ENCODE measurements around the gene EFCAB12. TPM values are rescaled to one million over a fixed set of nuclear protein-coding genes. Genes with fewer than 3 reads are reported as not detected.

Gene EFCAB12
- total RNA-seq, 1 experiment from 2014 or later, result 0.71 TPM

- BruUV-seq (replicated peaks), result no TSS peak
- Histone ChIP-seq H3K4me3 (ENCODE audit: low read depth, low read length, poor library complexity, severe bottlenecking) (no peak overlapping the region), H3K4me1 (ENCODE audit: insufficient read depth, low read length, poor library complexity, severe bottlenecking) (no peaks in the 10 kb centered on the region), H3K27me3 (replicated peaks; ENCODE audit: insufficient read depth, low read depth, low read length, poor library complexity) (no peaks in the 10 kb centered on the region), H3K36me3 (ENCODE audit: insufficient read depth, low read length, poor library complexity, severe bottlenecking) (peaks cover 5% of the 10 kb centered on the region), H3K27ac (ENCODE audit: low read depth, low read length, poor library complexity, severe bottlenecking) (no peak overlapping the region), H3K9me3 (ENCODE audit: low read depth, low read length, poor library complexity, severe bottlenecking) (peaks cover 4% of the 10 kb centered on the region)
- DNase-seq (ENCODE audit: low spot score), result no peak
- CTCF ChIA-PET, result no interaction called here
- POLR2A ChIA-PET (ENCODE audit: low non-redundant PET), result no interaction called here
- TF ChIP-seq, protein P1, sequence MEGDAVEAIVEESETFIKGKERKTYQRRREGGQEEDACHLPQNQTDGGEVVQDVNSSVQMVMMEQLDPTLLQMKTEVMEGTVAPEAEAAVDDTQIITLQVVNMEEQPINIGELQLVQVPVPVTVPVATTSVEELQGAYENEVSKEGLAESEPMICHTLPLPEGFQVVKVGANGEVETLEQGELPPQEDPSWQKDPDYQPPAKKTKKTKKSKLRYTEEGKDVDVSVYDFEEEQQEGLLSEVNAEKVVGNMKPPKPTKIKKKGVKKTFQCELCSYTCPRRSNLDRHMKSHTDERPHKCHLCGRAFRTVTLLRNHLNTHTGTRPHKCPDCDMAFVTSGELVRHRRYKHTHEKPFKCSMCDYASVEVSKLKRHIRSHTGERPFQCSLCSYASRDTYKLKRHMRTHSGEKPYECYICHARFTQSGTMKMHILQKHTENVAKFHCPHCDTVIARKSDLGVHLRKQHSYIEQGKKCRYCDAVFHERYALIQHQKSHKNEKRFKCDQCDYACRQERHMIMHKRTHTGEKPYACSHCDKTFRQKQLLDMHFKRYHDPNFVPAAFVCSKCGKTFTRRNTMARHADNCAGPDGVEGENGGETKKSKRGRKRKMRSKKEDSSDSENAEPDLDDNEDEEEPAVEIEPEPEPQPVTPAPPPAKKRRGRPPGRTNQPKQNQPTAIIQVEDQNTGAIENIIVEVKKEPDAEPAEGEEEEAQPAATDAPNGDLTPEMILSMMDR (conservative IDR thresholded peaks at IDR 0.05; ENCODE audit: low read depth, low read length), result no peak
- no peak for TF ChIP-seq EZH2 (IDR thresholded peaks at IDR 0.05; ENCODE audit: borderline replicate concordance, low read depth, low read length, poor library complexity, severe bottlenecking)
- intact Hi-C loops (cut with micrococcal nuclease; ENCODE audit: unreplicated experiment), result no loop called here
These were observed 46.1 kb downstream of the EFCAB12 start for GRCh38 chr3:129382366-129382765.

DNA sequence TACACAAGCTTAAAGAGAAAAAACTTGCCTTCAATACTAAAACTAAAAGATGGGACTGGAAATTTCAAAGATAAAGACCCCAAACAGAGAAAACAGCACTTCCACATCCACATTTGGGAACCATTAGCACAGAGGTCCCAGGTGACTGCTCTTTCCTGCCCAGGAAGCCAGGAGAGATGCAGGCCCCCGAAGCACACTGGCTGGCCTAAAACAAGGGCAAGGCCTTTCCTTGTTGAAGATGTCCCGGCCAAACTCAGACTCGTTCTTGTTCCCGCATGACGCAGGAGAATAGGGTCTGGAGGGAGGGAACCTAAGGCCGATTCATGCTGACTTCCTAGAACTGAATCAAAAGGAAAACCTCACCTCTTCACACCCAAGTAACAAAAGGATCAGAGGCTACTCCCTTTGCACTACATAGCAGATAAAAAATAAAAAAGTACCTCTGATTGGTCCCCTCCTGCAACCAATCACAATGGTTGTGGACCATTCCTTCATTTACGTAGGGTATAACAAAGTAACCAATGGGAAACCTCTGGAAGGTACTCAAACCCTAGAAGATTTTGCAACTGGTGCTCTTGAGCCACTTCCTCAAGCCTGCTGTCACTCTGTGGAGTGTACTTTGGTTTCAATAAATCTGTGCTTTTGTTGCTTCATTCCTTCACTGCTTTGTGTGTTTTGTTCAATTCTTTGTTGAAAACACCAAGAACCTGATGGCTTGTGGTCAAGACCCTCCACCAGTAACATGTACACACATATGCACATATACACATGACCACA, 48.7 kb downstream of the EFCAB12 start:
- peaks cover 4% of the 10 kb centered on the region for H3K9me3 ChIP-seq (ENCODE audit: low read depth, low read length, poor library complexity, severe bottlenecking)
- H3K36me3 ChIP-seq (ENCODE audit: insufficient read depth, low read length, poor library complexity, severe bottlenecking), result no peaks in the 10 kb centered on the region
- no peak for DNase-seq (ENCODE audit: low spot score)
- TSS peak; percentile 3 for BruUV-seq (replicated peaks)
- TF ChIP-seq, protein P1 (conservative IDR thresholded peaks at IDR 0.05; ENCODE audit: low read depth, low read length), result no peak
- no peak for TF ChIP-seq EZH2 (IDR thresholded peaks at IDR 0.05; ENCODE audit: borderline replicate concordance, low read depth, low read length, poor library complexity, severe bottlenecking)
- H3K27ac ChIP-seq (ENCODE audit: low read depth, low read length, poor library complexity, severe bottlenecking), result no peak overlapping the region
- ChIA-PET CTCF (no interaction called here), POLR2A (ENCODE audit: low non-redundant PET) (no interaction called here)
- H3K4me3 ChIP-seq (ENCODE audit: low read depth, low read length, poor library complexity, severe bottlenecking), result no peak overlapping the region
- intact Hi-C loops (cut with micrococcal nuclease; ENCODE audit: unreplicated experiment), result no loop called here
- H3K27me3 ChIP-seq (replicated peaks; ENCODE audit: insufficient read depth, low read depth, low read length, poor library complexity), result no peaks in the 10 kb centered on the region
- H3K4me1 ChIP-seq (ENCODE audit: insufficient read depth, low read length, poor library complexity, severe bottlenecking), result no peaks in the 10 kb centered on the region

DNA sequence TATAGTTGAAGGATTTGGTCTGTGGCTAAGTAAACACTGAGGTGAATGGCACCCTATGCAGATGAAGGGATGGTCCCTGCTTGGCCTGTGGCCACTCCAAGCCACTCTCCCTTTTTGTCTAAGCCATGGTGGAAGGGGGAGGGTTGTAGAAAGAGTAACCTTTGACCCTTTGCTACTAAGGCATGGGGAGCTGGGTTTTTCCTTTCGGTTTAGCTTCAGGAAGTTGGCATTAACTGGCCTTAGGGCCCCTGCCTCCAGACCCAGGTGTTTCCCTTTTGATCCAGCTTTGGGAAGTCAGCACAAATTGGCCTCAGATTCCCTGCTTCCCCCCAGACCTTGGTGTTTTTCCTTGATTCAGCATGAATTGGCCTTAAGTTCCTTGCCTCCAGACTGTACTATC, 49.5 kb downstream of the EFCAB12 start:
- Histone ChIP-seq H3K27me3 (replicated peaks; ENCODE audit: insufficient read depth, low read depth, low read length, poor library complexity) (no peaks in the 10 kb centered on the region), H3K9me3 (ENCODE audit: low read depth, low read length, poor library complexity, severe bottlenecking) (peaks cover 4% of the 10 kb centered on the region), H3K27ac (ENCODE audit: low read depth, low read length, poor library complexity, severe bottlenecking) (no peak overlapping the region), H3K36me3 (ENCODE audit: insufficient read depth, low read length, poor library complexity, severe bottlenecking) (no peaks in the 10 kb centered on the region), H3K4me1 (ENCODE audit: insufficient read depth, low read length, poor library complexity, severe bottlenecking) (no peaks in the 10 kb centered on the region), H3K4me3 (ENCODE audit: low read depth, low read length, poor library complexity, severe bottlenecking) (no peak overlapping the region)
- POLR2A ChIA-PET (ENCODE audit: low non-redundant PET), result no interaction called here
- BruUV-seq (replicated peaks), result no TSS peak
- TF ChIP-seq, protein P1 (conservative IDR thresholded peaks at IDR 0.05; ENCODE audit: low read depth, low read length), result no peak
- no peak for TF ChIP-seq EZH2 (IDR thresholded peaks at IDR 0.05; ENCODE audit: borderline replicate concordance, low read depth, low read length, poor library complexity, severe bottlenecking)
- intact Hi-C loops (cut with micrococcal nuclease; ENCODE audit: unreplicated experiment), result no loop called here
- CTCF ChIA-PET, result no interaction called here
- no peak for DNase-seq (ENCODE audit: low spot score)

All from A673 (cell line).